ENCODE data around the gene CNOT6. TPM values are rescaled to one million over a fixed set of nuclear protein-coding genes. Genes with fewer than 3 reads are reported as not detected.

The CNOT6 gene
- total and polyA plus RNA-seq, 8 donors = 4.7 to 38.2 (median 12.5) TPM

DNA sequence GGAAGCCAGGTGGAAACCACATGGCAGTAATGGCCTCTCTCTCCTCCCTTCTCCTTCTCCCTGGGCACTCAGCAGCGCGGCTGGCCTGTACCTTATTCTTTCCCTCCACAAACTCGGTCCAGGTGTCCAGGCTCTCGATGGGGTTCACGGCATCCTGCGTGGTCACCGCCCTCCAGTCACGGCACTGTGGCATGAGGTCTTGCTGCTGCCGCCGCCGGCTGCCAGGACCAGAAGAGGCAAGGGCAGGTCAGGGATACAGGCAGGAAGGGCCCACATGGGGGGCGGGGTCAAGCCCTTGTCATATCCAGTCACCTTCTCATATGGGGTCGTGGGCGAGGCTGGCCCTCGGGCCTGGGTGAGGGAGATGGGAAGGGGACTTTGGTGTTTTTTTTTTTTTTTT, 129.7 kb downstream of the CNOT6 start:
- WGBS, 5 donors = 79 to 96% (median 86%) methylated on average over 14 to 15 of the region's 15 CpGs
- H3K9me3 ChIP-seq = no peaks in the 10 kb centered on the region

GRCh38 chr5:180624587-180624986, 130.4 kb downstream of the CNOT6 start:
- TF ChIP-seq POLR2A (IDR thresholded peaks at IDR 0.05) = no peak

More for the DNA sequence above, 129.7 kb downstream of the CNOT6 start:
- Histone ChIP-seq H3K4me3 (no peak overlapping the region), H3K27me3 (peaks cover 0 to 34% (median 7%) of the 10 kb centered on the region in 3 donors), H3K36me3 (no peaks in the 10 kb centered on the region), H3K27ac (no peak overlapping the region), H3K4me1 (peaks cover 0 to 6% (median 3%) of the 10 kb centered on the region in 4 donors)
- DNase-seq = no peak
- TF ChIP-seq, protein P1, sequence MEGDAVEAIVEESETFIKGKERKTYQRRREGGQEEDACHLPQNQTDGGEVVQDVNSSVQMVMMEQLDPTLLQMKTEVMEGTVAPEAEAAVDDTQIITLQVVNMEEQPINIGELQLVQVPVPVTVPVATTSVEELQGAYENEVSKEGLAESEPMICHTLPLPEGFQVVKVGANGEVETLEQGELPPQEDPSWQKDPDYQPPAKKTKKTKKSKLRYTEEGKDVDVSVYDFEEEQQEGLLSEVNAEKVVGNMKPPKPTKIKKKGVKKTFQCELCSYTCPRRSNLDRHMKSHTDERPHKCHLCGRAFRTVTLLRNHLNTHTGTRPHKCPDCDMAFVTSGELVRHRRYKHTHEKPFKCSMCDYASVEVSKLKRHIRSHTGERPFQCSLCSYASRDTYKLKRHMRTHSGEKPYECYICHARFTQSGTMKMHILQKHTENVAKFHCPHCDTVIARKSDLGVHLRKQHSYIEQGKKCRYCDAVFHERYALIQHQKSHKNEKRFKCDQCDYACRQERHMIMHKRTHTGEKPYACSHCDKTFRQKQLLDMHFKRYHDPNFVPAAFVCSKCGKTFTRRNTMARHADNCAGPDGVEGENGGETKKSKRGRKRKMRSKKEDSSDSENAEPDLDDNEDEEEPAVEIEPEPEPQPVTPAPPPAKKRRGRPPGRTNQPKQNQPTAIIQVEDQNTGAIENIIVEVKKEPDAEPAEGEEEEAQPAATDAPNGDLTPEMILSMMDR (IDR thresholded peaks at IDR 0.05) = no peak
- TF ChIP-seq EP300 (IDR thresholded peaks at IDR 0.05) (no peak), POLR2A (IDR thresholded peaks at IDR 0.05) (no peak), POLR2AphosphoS5 (IDR thresholded peaks at IDR 0.05) (no peak)
- intact Hi-C loops (cut with DNase I; ENCODE audit: low total_unique reads) = no loop called here

DNA sequence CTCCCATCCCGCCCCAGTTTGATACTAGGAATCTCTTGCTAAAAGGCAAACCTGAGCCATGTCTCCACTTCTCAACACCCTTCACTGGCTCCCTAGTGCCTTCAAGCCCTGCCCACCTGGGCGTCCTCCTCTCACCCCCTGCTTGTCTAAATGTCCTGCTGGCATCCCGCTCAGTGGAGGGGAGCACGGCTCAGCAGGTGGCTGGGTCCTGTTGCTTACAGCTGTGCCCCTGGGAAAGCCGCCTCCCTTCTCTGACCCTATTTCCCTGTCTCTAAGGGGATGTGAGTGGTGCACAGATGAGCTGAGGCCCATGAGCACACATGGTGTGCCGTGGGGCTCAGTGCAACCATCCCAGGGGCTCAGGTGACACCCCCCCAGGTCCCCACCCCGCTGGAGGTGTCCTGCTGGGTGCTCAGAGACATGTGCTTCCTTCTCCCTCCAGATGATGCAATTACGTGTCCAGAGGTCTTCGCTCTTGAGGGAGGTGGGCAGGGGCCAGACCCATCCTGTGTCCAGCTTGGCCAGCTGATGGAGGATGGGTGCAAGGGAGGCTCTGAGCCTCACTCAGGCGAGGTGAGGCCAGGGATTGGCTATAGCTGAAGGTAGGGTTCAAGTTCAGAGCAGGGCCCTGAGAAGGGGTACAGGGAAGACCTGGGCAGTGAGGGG, 131.1 kb downstream of the CNOT6 start:
- 65 to 79% (median 69%) methylated on average over 8 to 10 of the region's 10 CpGs for WGBS, 5 donors
- no peaks in the 10 kb centered on the region for H3K36me3 ChIP-seq
- TF ChIP-seq POLR2AphosphoS5 (IDR thresholded peaks at IDR 0.05) (no peak), POLR2A (IDR thresholded peaks at IDR 0.05) (no peak), EP300 (IDR thresholded peaks at IDR 0.05) (no peak)
- TF ChIP-seq, protein P1 (IDR thresholded peaks at IDR 0.05) = no peak
- no peaks in the 10 kb centered on the region for H3K9me3 ChIP-seq
- DNase-seq = no peak
- no peaks in the 10 kb centered on the region for H3K4me1 ChIP-seq
- H3K27ac ChIP-seq = no peak overlapping the region
- H3K27me3 ChIP-seq = peaks cover 0 to 34% (median 0%) of the 10 kb centered on the region in 3 donors
- no peak overlapping the region for H3K4me3 ChIP-seq
- intact Hi-C loops (cut with DNase I; ENCODE audit: low total_unique reads) = no loop called here

More at GRCh38 chr5:180624587-180624986, 130.4 kb downstream of the CNOT6 start:
- no peak overlapping the region for H3K4me3 ChIP-seq
- no peak overlapping the region for H3K27ac ChIP-seq
- intact Hi-C loops (cut with DNase I; ENCODE audit: low total_unique reads) = no loop called here
- H3K36me3 ChIP-seq = no peaks in the 10 kb centered on the region
- 41 to 63% (median 57%) methylated on average over 1 to 5 of the region's 5 CpGs for WGBS, 5 donors
- H3K27me3 ChIP-seq = peaks cover 0 to 34% (median 1%) of the 10 kb centered on the region in 3 donors
- DNase-seq = no peak
- H3K4me1 ChIP-seq = no peaks in the 10 kb centered on the region
- no peaks in the 10 kb centered on the region for H3K9me3 ChIP-seq

DNA sequence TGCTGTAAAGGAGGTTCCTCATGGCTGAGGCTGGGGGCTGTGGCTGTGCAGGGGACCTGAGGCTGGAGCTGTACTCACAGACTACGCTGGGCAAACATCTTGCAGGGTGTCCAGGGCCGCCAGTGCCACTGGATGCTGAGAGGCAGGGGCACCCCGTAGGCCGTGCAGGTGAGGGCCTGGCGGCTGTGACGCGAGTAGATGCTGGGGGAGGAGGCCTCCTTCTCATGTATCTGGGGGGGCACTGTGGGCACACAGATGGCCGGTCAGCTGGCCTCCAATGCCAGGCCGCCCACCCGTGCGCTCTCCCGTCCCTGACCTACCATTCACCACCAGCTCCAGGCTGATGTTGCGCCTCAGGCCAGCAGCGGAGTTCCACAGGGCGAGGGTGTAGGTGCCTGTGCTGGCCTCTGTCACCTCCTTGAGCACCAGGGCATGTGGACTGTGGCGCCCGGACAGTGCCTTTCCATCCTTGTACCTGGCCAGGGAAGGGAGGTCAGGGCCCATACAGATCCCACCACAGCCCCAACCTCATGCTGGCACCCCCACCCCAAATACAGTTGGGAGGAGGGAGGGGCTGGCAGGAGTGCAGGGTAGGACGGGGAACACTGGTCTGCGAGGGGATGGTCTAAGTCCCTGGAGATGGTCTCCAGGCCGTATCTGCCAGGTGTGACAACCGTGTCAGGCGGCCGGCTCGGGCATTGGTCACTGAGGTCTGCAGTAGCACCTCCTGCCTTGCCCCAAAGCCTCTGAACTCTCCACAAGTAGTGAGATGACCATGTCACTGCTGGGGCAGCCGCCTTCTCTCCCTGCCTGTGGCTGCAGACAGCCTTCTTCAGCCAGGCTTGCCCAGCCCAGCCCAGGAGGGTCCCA, 131.8 kb downstream of the CNOT6 start:
- Histone ChIP-seq H3K36me3 (no peaks in the 10 kb centered on the region), H3K4me3 (no peak overlapping the region), H3K4me1 (no peaks in the 10 kb centered on the region), H3K27me3 (peaks cover 0 to 34% (median 0%) of the 10 kb centered on the region in 3 donors), H3K27ac (no peak overlapping the region), H3K9me3 (no peaks in the 10 kb centered on the region)
- no peak for DNase-seq
- intact Hi-C loops (cut with DNase I; ENCODE audit: low total_unique reads) = no loop called here
- no peak for TF ChIP-seq POLR2AphosphoS5 (IDR thresholded peaks at IDR 0.05)
- 79 to 86% (median 83%) methylated on average over 17 to 25 of the region's 25 CpGs for WGBS, 5 donors

DNA sequence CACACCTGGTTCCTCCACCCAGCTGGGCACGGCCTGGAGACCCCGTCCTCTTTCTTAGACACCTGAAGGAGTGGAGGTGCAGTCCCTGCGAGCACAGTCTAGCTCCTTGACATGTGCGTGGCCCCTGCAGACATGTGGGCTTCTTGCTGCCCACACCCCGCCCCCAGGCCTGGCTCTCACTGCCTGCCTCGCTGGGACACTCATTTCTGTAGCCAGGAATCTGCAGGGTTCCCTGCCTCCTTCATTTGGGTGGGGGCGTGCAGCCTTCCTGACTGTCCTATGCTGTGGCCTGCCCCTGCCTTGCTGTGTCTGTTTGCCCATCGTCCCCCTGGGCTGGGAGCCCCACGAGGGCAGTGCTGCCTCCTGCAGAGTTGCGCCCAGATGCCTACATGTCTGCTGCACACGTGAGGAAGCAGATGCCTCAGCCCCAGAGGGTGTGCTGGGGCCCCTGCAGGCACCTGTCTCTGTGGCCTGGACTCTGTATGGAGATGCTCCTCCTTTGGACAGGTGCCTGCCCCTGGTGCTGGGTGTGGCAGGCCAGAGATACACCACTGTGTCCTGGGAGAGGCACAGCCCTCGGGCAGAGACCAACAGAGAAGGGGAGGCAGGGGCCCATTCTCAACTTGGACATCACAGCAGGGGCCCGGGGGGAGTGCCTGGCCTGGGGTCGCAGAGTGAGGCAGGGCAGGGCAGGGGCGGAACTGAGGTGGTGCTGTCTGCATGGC, 132.6 kb downstream of the CNOT6 start:
- DNase-seq = no peak
- H3K27ac ChIP-seq = no peak overlapping the region
- no peaks in the 10 kb centered on the region for H3K4me1 ChIP-seq
- intact Hi-C loops (cut with DNase I; ENCODE audit: low total_unique reads) = no loop called here
- no peak overlapping the region for H3K4me3 ChIP-seq
- no peaks in the 10 kb centered on the region for H3K9me3 ChIP-seq
- no peak for TF ChIP-seq POLR2AphosphoS5 (IDR thresholded peaks at IDR 0.05)
- peaks cover 0 to 33% (median 0%) of the 10 kb centered on the region in 3 donors for H3K27me3 ChIP-seq
- WGBS, 5 donors = 50 to 74% (median 67%) methylated on average over 7 to 15 of the region's 15 CpGs
- H3K36me3 ChIP-seq = no peaks in the 10 kb centered on the region

All from stomach (tissue), 9 donors.